HepG2 (cell line): ENCODE data around the gene THBS2. TPM values are rescaled to one million over a fixed set of nuclear protein-coding genes. Genes with fewer than 3 reads are reported as not detected.

Source experiments
- ATAC-seq: fragments of 200-7000 bp; cut with Tn5 transposase; 3 replicates; pipeline ENCODE4 v1.9.1; 2020; ENCODE audit warnings: mild to moderate bottlenecking, moderate library complexity
- BruUV-seq: library from RNA; stranded (reverse); fragments of 400-500 nt; replicated peaks from 2 replicates; lab custom pipeline; 2021; lab: Mats Ljungman, UMichigan
- CTCF ChIA-PET: fragments of 300-600 bp; formaldehyde crosslinking; extraction: SDS; loops from one replicate; lab custom pipeline; 2021; ENCODE audit warnings: low total read pairs, inconsistent platforms, low intra/inter-chr PET ratio; lab: Yijun Ruan, JAX
- POLR2A ChIA-PET: fragments of 350-600 bp; sonication (Branson Sonifier 250); formaldehyde crosslinking; loops from one replicate; lab custom pipeline; 2020; ENCODE audit warnings: antibody characterized with exemption, inconsistent platforms; lab: Yijun Ruan, JAX
- DNase-seq: peaks from one replicate; pipeline ENCODE4 v3.0.0-alpha.2; 2015; ENCODE audit warnings: low spot score
- FAIRE-seq: peaks from 3 replicates; lab custom pipeline; 2011; peaks lifted over from hg19 to GRCh38; lab: Jason Lieb, UNC
- H2AFZ ChIP-seq: one replicate; pipeline ENCODE4 v1.6.1; 2011; ENCODE audit warnings: low read length, inconsistent platforms
- H3K27ac ChIP-seq: fragments of 300-600 bp; 3 replicates; pipeline ENCODE4 v1.8.0; 2011; ENCODE audit warnings: mixed run types, mild to moderate bottlenecking, mixed read lengths, low read length, inconsistent platforms; ENCODE audit not compliant: insufficient read depth; ENCODE audit errors: extremely low read length
- H3K27me3 ChIP-seq, 2 experiments: fragments of 200-600 bp in 1 of 2; 2 replicates in 1 of 2; 3 replicates in 1 of 2; pipeline versions ENCODE4 v1.6.0 to v1.8.0; 2011; ENCODE audit warnings: low read length in 2 of 2, mild to moderate bottlenecking in 2 of 2, moderate library complexity in 2 of 2, inconsistent platforms in 1 of 2; ENCODE audit not compliant: insufficient read depth in 2 of 2, control insufficient read depth in 1 of 2
- H3K36me3 ChIP-seq, 2 experiments: fragments of 200-600 bp in 1 of 2; replicated peaks in 1 of 2; 2 replicates in 1 of 2; 3 replicates in 1 of 2; pipeline versions ENCODE4 v1.5.1 to v1.8.0; 2011; ENCODE audit warnings: low read length in 2 of 2, inconsistent platforms in 1 of 2; ENCODE audit not compliant: insufficient read depth in 2 of 2, control insufficient read depth in 1 of 2
- H3K4me1 ChIP-seq: 2 replicates; pipeline ENCODE4 v1.5.1; 2012; ENCODE audit warnings: low read length, inconsistent platforms; ENCODE audit not compliant: insufficient read depth
- H3K4me2 ChIP-seq: 2 replicates; pipeline ENCODE4 v1.6.0; 2011; ENCODE audit warnings: low read depth, low read length, inconsistent platforms
- H3K4me3 ChIP-seq, 3 experiments: fragments of 200-600 bp in 1 of 3; sonication (generic), shearing (Covaris generic) in 1 of 3; replicated peaks in 1 of 3; 2 replicates each; pipeline ENCODE4 v1.5.1; 2011 to 2016; ENCODE audit warnings: low read length in 3 of 3, inconsistent platforms in 2 of 3, low read depth in 2 of 3, mild to moderate bottlenecking in 2 of 3, control low read depth in 1 of 3, mixed read lengths in 1 of 3; ENCODE audit not compliant: insufficient read depth in 1 of 3
- H3K79me2 ChIP-seq: one replicate; pipeline ENCODE4 v1.6.1; 2011; ENCODE audit warnings: low read length, inconsistent platforms; ENCODE audit not compliant: insufficient read depth
- H3K9ac ChIP-seq: 2 replicates; pipeline ENCODE4 v1.6.0; 2011; ENCODE audit warnings: mild to moderate bottlenecking, low read depth, low read length, inconsistent platforms; ENCODE audit not compliant: insufficient read depth
- H3K9me3 ChIP-seq: 2 replicates; pipeline ENCODE4 v1.5.1; 2012; ENCODE audit warnings: mild to moderate bottlenecking, low read length
- H4K20me1 ChIP-seq: 2 replicates; pipeline ENCODE4 v1.6.0; 2011; ENCODE audit warnings: inconsistent platforms, mild to moderate bottlenecking, low read length, moderate library complexity; ENCODE audit not compliant: insufficient read depth
- HOXD1 ChIP-seq: sonication (generic); formaldehyde crosslinking; IDR thresholded peaks from 2 replicates; pipeline ENCODE4 v1.5.0; 2020; ENCODE audit warnings: missing genetic modification reagents
- KMT2A ChIP-seq: sonication (generic); formaldehyde crosslinking; IDR thresholded peaks from 2 replicates; pipeline ENCODE4 v1.4.0; 2020; ENCODE audit warnings: missing genetic modification reagents
- SP4 ChIP-seq: sonication (generic); formaldehyde crosslinking; IDR thresholded peaks from 2 replicates; pipeline ENCODE4 v1.8.1; 2023; ENCODE audit warnings: mild to moderate bottlenecking, missing genetic modification reagents
- ZNF407 ChIP-seq: sonication (generic); formaldehyde crosslinking; IDR thresholded peaks from one replicate; pipeline ENCODE4 v1.5.1; 2020; ENCODE audit warnings: mild to moderate bottlenecking, missing genetic modification reagents; ENCODE audit errors: not compliant biosample characterization
- WGBS: methylation state at CpG from one replicate; pipeline ENCODE4 v1.1.6; 2017; ENCODE audit warnings: low lambda C conversion rate; 5-methylcytosine and 5-hydroxymethylcytosine counted together
- in situ Hi-C: cut with HindIII; loops from 2 replicates; pipeline ENCODE4 v1.10.0; 2017; ENCODE audit warnings: low pct_unique_long_range_greater_than_20kb; ENCODE audit not compliant: extremely low pct_ligation_motif_present
- intact Hi-C: fragments of 100-400 bp; cut with micrococcal nuclease; formaldehyde crosslinking; loops from one replicate; pipeline ENCODE4 v1.10.0; 2022; ENCODE audit not compliant: unreplicated experiment
- polyA plus RNA-seq, 8 experiments: library from polyadenylated mRNA; depleted of rRNA in 3 of 8; stranded (reverse) in 7 of 8; unstranded in 1 of 8; fragments of >200 nt; fragmentation: Illumina TruSeq in 4 of 8; extraction: Trizol in 4 of 8; gene quantifications; 2 replicates each; pipeline versions ENCODE4 v1.2.1 to v1.2.3, GENCODE V29; 2011 to 2016; ENCODE audit warnings: low read depth in 4 of 8, missing spikeins in 1 of 8, mixed read lengths in 1 of 8; ENCODE audit not compliant: insufficient read depth in 1 of 8
- total RNA-seq, 5 experiments: library from RNA; depleted of rRNA; stranded (reverse); fragments of >200 nt; fragmentation: Illumina TruSeq; extraction: Trizol; gene quantifications; 2 replicates each; pipeline ENCODE4 v1.2.3, GENCODE V29; 2016; ENCODE audit warnings: low read depth in 1 of 5

THBS2 gene
- total and polyA plus RNA-seq, 2 of the 13 experiments (the other 11 are each of a cell fraction or from before 2014, with no cell fraction given): 0.12 to 0.15 TPM

- TF ChIP-seq ZNF407: no peak
- TF ChIP-seq KMT2A (CRISPR knock-in tag): no peak
- no peak for TF ChIP-seq HOXD1 (CRISPR knock-in tag)
These were observed 2.3 kb downstream of the THBS2 start (continued) for GRCh38 chr6:169251371-169251802.

GRCh38 chr6:169250660-169251059, 3.0 kb downstream of the THBS2 start:
- ATAC-seq: no peak; the same call in 1 of the 3 replicates
- TF ChIP-seq SP4 (CRISPR knock-in tag): no peak
- TF ChIP-seq, all 625 proteins: peak for 0
- Histone ChIP-seq H3K9me3 (no peaks in the 10 kb centered on the region), H3K79me2 (no peaks in the 10 kb centered on the region), H3K36me3 (no peaks in the 10 kb centered on the region), H3K9ac (no peak overlapping the region), H3K27ac (no peak overlapping the region), H3K4me2 (no peak overlapping the region), H4K20me1 (no peaks in the 10 kb centered on the region), H3K27me3 (peaks cover 12 to 61% of the 10 kb centered on the region in 2 experiments; a peak in 4 of 5 replicates), H2AFZ (no peak overlapping the region), H3K4me1 (no peaks in the 10 kb centered on the region), H3K4me3 (no peak overlapping the region)
- BruUV-seq: no TSS peak
- no peak for FAIRE-seq
- ChIA-PET POLR2A (no interaction called here), CTCF (no interaction called here)
- no peak for DNase-seq
- 5% methylated on average over 5 of the region's 5 CpGs for WGBS
- in situ Hi-C loops (no loop called here), intact Hi-C loops (no loop called here)
